ENCODE measurements around the gene PRPF31. TPM values are rescaled to one million over a fixed set of nuclear protein-coding genes. Genes with fewer than 3 reads are reported as not detected.

The PRPF31 gene
- polyA plus RNA-seq, 1 donor (not counting 4 experiments of a cell fraction or from before 2014, with no cell fraction given): 42.2 TPM

DNA sequence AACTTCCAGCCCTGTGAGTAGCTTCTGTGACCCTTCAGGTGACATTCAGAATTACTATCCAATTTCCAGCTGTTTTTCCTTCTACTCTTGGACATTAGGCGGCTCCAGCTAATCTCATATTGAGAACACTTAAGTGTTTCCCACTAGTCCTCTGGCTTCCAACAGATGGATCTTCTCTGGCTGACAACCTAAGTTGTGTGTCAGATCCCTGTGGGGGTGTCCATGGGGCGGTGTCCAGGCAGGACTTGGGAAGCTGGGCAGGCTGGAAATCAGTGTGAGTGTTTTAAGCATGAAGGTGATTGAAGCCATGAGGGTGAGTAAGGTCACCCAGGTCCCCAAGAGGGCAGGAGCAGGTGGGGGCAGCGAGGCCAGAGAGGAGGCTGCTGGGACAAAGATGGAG, 32.1 kb downstream of the PRPF31 start:
- dilution Hi-C loops (cut with MboI; ENCODE audit: extremely low pct_ligation_motif_present, low sequenced_read_pairs): no loop called here
- FAIRE-seq (no peak), DNase-seq (ENCODE audit: low read depth, low spot score) (no peak)
- Histone ChIP-seq H3K27ac (ENCODE audit: control insufficient read depth, insufficient read depth, low read length) (no peak overlapping the region), H3K9me3 (ENCODE audit: control insufficient read depth, low read depth, low read length) (no peaks in the 10 kb centered on the region), H4K20me1 (ENCODE audit: control insufficient read depth, extremely low read depth, insufficient read depth, low read length) (peaks cover 4% of the 10 kb centered on the region), H3K4me2 (ENCODE audit: control insufficient read depth, extremely low read depth, insufficient read depth, low read depth, low read length) (no peak overlapping the region), H2AFZ (ENCODE audit: control insufficient read depth, low read length) (no peak overlapping the region), H3K79me2 (ENCODE audit: control insufficient read depth, insufficient read depth, low read length) (peaks cover 2% of the 10 kb centered on the region), H3K4me3 (ENCODE audit: control insufficient read depth in 2 of 3, extremely low read depth in 1 of 3, insufficient read depth in 2 of 3, low read depth in 1 of 3, low read length in 3 of 3) (no peak overlapping the region), H3K36me3 (ENCODE audit: control insufficient read depth in 2 of 2, extremely low read depth in 1 of 2, insufficient read depth in 2 of 2, low read length in 2 of 2) (peaks cover 53 to 64% of the 10 kb centered on the region in 2 experiments), H3K9me1 (ENCODE audit: control insufficient read depth, extremely low read depth, insufficient read depth, low read length) (no peaks in the 10 kb centered on the region), H3K4me1 (ENCODE audit: control insufficient read depth, extremely low read depth, insufficient read depth, low read length) (no peaks in the 10 kb centered on the region), H3K27me3 (ENCODE audit: control insufficient read depth, extremely low read depth, insufficient read depth, low read length) (no peaks in the 10 kb centered on the region), H3K9ac (ENCODE audit: control insufficient read depth, extremely low read depth, insufficient read depth, low read length) (no peak overlapping the region)
- TF ChIP-seq CTCF (optimal IDR thresholded peaks at IDR 0.05 in 1 of 3, IDR thresholded peaks at IDR 0.05 in 1 of 3, conservative IDR thresholded peaks at IDR 0.05 in 1 of 3; ENCODE audit: extremely low read depth in 1 of 3, insufficient read depth in 2 of 3, low read length in 3 of 3) (no peak), EZH2 (IDR thresholded peaks at IDR 0.05; ENCODE audit: low read length) (no peak)

- H2AFZ ChIP-seq (ENCODE audit: control insufficient read depth, low read length): no peak overlapping the region
- no peaks in the 10 kb centered on the region for H3K79me2 ChIP-seq (ENCODE audit: control insufficient read depth, insufficient read depth, low read length)
- FAIRE-seq (no peak), DNase-seq (ENCODE audit: low read depth, low spot score) (no peak)
- H3K27me3 ChIP-seq (ENCODE audit: control insufficient read depth, extremely low read depth, insufficient read depth, low read length): no peaks in the 10 kb centered on the region
- H4K20me1 ChIP-seq (ENCODE audit: control insufficient read depth, extremely low read depth, insufficient read depth, low read length): peaks cover 4% of the 10 kb centered on the region
- H3K4me1 ChIP-seq (ENCODE audit: control insufficient read depth, extremely low read depth, insufficient read depth, low read length): no peaks in the 10 kb centered on the region
- dilution Hi-C loops (cut with MboI; ENCODE audit: extremely low pct_ligation_motif_present, low sequenced_read_pairs): no loop called here
- H3K9me1 ChIP-seq (ENCODE audit: control insufficient read depth, extremely low read depth, insufficient read depth, low read length): no peaks in the 10 kb centered on the region
- no peak overlapping the region for H3K9ac ChIP-seq (ENCODE audit: control insufficient read depth, extremely low read depth, insufficient read depth, low read length)
- no peaks in the 10 kb centered on the region for H3K9me3 ChIP-seq (ENCODE audit: control insufficient read depth, low read depth, low read length)
- TF ChIP-seq EZH2 (IDR thresholded peaks at IDR 0.05; ENCODE audit: low read length): no peak
- TF ChIP-seq CTCF (optimal IDR thresholded peaks at IDR 0.05 in 1 of 3, IDR thresholded peaks at IDR 0.05 in 1 of 3, conservative IDR thresholded peaks at IDR 0.05 in 1 of 3; ENCODE audit: extremely low read depth in 1 of 3, insufficient read depth in 2 of 3, low read length in 3 of 3): no peak
- no peak overlapping the region for H3K4me2 ChIP-seq (ENCODE audit: control insufficient read depth, extremely low read depth, insufficient read depth, low read depth, low read length)
- H3K36me3 ChIP-seq (ENCODE audit: control insufficient read depth in 2 of 2, extremely low read depth in 1 of 2, insufficient read depth in 2 of 2, low read length in 2 of 2): peaks cover 50 to 65% of the 10 kb centered on the region in 2 experiments
- no peak overlapping the region for H3K4me3 ChIP-seq (ENCODE audit: control insufficient read depth in 2 of 3, extremely low read depth in 1 of 3, insufficient read depth in 2 of 3, low read depth in 1 of 3, low read length in 3 of 3)
- no peak overlapping the region for H3K27ac ChIP-seq (ENCODE audit: control insufficient read depth, insufficient read depth, low read length)
These were observed 32.6 kb downstream of the PRPF31 start for GRCh38 chr19:54148158-54148557.

Measured in keratinocyte (primary cell).